Measurements from ENCODE around the gene FAM83G.

GRCh38 chr17:18976201-18976600, 28.4 kb downstream of the FAM83G start:
- TF ChIP-seq EZH2 (IDR thresholded peaks at IDR 0.05; ENCODE audit: borderline replicate concordance, low read depth, low read length, severe bottlenecking) (no peak), CTCF (IDR thresholded peaks at IDR 0.05; ENCODE audit: extremely low read depth in 1 of 2, insufficient read depth in 1 of 2, low read depth in 1 of 2, low read length in 2 of 2) (no peak), FOS (IDR thresholded peaks at IDR 0.05; ENCODE audit: borderline replicate concordance, insufficient read depth, low read length) (no peak), GATA2 (IDR thresholded peaks at IDR 0.05; ENCODE audit: insufficient read depth, insufficient read length, low read depth, low read length) (no peak), POLR2AphosphoS5 (IDR thresholded peaks at IDR 0.05; ENCODE audit: insufficient read depth, low read depth, low read length) (no peak), POLR2A (IDR thresholded peaks at IDR 0.05; ENCODE audit: low read depth, low read length) (no peak), JUN (IDR thresholded peaks at IDR 0.05; ENCODE audit: borderline replicate concordance, insufficient read depth, insufficient read length, low read depth) (no peak), MAX (IDR thresholded peaks at IDR 0.05; ENCODE audit: insufficient read depth, insufficient read length) (no peak)

Data from endothelial cell of umbilical vein (primary cell).